GM13977 (cell line): ENCODE results near the gene PABPC1L.
"Not testable (repeated sequence)": the region's sequence is repeated elsewhere in the genome, so short reads cannot be mapped to it uniquely, and the experiment has no call there.

Experiments
- DNase-seq: peaks from one replicate; pipeline ENCODE4 v3.0.0; 2012; ENCODE audit warnings: low spot score
- in situ Hi-C: fragments of 300-500 bp; cut with MboI; formaldehyde crosslinking; loops from one replicate; pipeline ENCODE4 v1.12.0; 2022; ENCODE audit warnings: low sequenced_read_pairs, low pct_unique_long_range_greater_than_20kb, mixed read lengths, inconsistent platforms; ENCODE audit not compliant: unreplicated experiment
- TF ChIP-seq, protein P1 (sequence below): IDR thresholded peaks from 2 replicates; pipeline ENCODE4 v1.5.1; 2012; ENCODE audit warnings: mild to moderate bottlenecking, control low read depth; ENCODE audit not compliant: insufficient read depth; ENCODE audit errors: extremely low read depth, missing control alignments

The PABPC1L gene

DNA sequence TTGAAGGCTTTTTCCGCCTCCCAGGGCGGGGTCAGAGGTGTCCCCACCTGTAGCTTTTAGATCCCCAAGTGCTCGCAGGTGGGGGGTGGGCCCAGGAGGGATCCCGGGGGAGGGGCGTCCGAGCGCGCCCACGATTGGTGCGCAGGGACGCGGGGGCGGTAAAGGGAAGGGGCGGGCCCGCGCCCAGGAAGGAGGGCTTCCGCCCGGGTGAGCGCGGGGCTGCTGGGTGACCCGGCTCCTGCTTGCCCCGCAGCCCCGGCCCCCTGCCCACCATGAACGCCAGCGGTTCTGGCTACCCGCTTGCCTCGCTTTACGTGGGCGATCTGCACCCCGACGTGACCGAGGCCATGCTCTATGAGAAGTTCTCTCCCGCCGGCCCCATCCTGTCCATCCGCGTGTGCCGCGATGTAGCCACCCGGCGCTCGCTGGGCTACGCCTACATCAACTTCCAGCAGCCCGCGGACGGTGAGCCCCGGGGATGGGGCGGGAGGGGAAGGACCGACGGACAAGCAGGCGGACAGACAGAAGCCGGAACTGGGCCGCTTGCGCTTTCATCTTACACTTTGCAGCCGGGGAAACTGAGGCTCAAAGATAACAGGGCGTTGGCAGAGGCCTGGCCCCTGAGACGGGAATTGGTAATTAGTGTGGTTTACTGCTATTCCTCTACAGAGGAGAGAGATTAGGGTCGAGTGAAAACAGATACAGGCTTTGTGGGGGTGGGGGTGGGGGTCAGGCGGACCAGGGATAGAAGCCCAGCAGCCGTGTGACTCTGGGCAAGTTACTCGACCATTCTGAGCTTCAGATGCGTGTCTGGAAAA is at the start of gene PABPC1L:
PABPC1L (plus strand) TSS at position 189 of the 818 bp plus-strand sequence; CDS start at position 273, 84 bp downstream.
- TF ChIP-seq, protein P1, sequence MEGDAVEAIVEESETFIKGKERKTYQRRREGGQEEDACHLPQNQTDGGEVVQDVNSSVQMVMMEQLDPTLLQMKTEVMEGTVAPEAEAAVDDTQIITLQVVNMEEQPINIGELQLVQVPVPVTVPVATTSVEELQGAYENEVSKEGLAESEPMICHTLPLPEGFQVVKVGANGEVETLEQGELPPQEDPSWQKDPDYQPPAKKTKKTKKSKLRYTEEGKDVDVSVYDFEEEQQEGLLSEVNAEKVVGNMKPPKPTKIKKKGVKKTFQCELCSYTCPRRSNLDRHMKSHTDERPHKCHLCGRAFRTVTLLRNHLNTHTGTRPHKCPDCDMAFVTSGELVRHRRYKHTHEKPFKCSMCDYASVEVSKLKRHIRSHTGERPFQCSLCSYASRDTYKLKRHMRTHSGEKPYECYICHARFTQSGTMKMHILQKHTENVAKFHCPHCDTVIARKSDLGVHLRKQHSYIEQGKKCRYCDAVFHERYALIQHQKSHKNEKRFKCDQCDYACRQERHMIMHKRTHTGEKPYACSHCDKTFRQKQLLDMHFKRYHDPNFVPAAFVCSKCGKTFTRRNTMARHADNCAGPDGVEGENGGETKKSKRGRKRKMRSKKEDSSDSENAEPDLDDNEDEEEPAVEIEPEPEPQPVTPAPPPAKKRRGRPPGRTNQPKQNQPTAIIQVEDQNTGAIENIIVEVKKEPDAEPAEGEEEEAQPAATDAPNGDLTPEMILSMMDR: no peak
- in situ Hi-C loops: no loop called here
- peak; percentile 91 for DNase-seq

DNA sequence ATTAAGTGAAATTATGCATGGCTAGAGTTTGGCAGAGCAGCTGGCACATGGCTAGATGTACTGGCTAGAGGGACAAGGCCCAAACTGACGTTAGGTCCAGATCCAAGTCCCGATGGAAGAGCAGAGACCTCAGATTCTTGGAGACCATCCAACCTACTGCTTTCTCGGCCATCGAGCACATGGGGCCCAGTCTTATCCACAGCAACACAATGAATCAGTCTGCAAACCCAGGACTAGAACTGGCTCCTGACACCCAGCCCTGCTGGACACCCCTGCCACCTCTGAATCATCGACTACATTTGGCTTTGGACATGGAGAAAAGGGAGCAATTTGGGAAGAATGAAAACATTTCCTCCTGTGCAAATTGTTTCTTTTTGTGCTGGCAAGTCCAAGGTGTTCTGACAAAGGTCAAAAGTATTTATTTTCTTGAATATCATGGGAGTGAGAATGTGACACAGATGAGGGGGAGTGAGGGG is 48.3 kb upstream of the PABPC1L start:
- in situ Hi-C loops: no loop called here
- no peak for DNase-seq
- TF ChIP-seq, protein P1: no peak

DNA sequence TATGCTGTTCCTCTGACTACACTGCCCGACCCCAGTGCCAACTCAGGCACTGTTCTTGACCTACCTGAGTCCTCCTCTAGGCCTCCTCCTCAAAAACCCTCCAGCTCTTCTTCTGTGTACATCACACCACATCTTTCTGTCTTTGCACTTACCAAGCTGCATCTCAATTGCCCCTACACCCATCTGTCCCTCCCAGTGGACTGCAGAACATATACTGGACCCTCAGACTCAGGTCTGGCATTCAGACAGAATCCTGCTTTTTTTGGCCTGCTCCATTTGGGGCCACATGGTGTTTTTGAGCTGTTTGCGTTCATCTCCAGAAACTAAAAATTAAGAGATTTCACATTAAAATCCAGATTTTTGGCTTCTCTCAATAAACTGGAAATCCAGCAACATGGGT is 47.6 kb upstream of the PABPC1L start:
- in situ Hi-C loops: no loop called here
- TF ChIP-seq, protein P1: no peak

DNA sequence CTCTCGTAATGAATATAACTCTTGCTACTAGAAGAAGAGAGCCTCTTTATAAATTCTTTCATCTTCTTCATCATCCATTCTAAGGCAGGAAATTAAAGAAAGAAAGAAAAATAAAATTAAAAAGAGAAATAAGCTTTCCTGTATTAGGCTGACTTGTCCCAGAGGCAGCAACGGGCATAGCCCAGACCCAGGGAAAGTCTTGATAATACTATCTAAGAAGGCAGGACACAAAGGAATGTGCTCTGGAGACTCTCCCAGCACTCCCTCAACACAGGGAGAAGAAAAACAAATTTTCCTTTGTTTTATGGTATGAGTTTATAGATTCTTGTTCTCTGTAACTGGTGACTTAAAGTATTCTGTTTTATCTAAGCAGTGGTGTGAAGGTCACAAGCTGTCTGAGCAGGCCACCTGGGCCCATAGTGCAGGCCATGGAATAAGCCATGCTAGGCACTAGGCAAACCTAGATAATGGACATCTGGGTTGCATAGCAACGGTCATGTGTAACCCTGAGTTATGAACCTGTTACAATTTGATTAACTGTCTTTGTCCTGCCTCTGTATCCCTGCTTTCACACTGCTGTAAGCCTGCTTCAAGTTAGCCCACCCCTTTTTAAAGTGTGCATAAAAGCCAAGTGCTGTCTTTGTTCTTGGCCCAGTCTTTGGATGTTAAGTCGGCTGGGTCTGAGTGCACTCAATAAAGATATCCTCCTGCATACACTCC is 46.3 kb upstream of the PABPC1L start:
- DNase-seq, in situ Hi-C loops: not testable (repeated sequence)

More for the DNA sequence above, 47.6 kb upstream of the PABPC1L start:
- DNase-seq: no peak

DNA sequence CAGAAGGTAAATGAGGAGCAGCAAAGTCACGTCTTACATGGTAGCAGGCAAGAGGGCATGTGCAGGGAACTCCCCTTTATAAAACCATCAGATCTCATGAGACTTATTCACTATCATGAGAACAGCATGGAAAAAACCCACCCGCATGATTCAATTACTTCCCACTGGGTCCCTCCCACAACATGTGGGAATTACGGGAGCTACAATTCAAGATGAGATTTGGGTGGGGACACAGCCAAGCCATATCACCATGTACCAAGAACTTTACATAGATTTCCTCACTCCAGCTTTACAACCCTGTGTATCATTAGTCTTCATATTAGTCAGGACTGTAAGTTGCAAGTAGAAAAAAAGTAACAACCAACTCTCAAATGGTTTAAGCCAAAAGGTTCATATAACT is 45.4 kb upstream of the PABPC1L start:
- DNase-seq, in situ Hi-C loops: not testable (repeated sequence)

DNA sequence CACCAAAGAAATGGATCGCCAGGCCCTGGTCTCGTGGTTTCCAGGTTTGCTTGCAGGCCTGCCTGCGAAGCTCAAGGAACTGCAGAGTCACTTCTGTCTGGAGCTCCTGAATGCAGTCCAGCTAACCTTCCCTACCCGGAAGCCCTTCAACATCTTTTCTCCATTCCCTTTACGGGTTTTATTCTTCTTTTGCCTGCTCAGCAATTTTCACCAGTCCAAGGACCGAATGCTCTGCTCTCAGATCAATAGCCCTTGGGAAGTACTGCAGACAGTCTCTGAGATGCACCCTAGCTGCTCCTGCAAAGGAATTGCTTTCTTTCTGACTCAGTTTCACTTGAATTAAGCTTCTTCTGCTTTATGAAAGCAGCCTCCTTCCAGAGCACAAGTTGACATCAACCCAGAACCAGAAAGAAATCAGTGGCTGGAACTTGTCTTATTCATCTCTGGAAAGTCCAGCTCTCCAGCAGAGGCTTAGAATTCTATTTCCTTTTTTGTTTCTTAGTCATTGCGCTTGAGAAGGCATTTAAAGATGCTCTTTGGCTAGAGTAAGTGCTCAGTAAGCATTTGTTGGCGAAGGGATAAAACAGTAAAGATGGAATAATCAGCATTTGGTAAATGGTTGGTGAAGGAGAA is 43.0 kb upstream of the PABPC1L start:
- in situ Hi-C loops: no loop called here
- TF ChIP-seq, protein P1: no peak

DNA sequence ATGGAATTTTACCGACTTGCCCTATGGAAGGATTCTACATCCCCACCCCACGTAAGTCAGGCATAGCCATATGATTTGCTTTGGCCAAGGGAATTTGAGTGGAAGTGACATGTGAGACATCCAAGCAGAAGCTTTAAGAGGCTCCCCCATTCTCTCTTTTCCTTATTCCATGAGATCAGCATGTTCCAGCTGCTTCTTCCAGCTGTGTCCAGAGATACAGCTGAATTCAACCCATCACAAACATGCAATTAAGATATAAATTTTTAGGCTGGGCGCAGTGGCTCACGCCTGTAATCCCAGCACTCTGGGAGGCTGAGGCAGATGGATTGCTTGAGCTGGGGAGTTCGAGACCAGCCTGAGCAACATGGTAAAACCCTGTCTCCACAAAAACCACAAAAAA is 40.4 kb upstream of the PABPC1L start:
- DNase-seq: no peak
- in situ Hi-C loops: no loop called here
- TF ChIP-seq, protein P1: no peak

More for the DNA sequence above, 43.0 kb upstream of the PABPC1L start:
- DNase-seq: no peak

DNA sequence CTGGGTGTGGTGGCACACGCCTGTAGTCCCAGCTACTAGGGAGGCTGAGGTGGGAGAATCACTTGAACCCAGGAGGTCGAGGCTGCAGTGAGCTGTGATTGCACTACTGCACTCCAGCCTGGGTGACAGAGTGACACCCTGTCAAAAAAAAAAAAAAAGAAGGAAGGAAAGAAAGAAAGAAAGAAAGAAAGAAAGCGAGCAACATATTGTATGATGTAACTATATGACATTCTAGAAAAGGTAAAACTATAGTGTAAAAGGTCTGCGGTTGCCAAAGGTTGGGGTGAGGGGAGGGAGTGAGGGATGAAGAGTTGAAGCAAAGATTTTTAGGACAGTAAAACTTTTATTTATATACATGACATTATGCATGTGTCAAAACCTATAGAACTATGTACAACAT is 27.5 kb upstream of the PABPC1L start:
- in situ Hi-C loops, DNase-seq: not testable (repeated sequence)
